GM12878 (cell line): Measurements from ENCODE around the gene ADCY6. TPM values are rescaled to one million over a fixed set of nuclear protein-coding genes. Genes with fewer than 3 reads are reported as not detected.

Experiments
- ATAC-seq: fragments of 200-7000 bp; cut with Tn5 transposase; 3 replicates; pipeline ENCODE4 v1.9.1; 2020; ENCODE audit warnings: mild to moderate bottlenecking, moderate library complexity
- BruUV-seq: library from RNA; stranded (reverse); fragments of 400-500 nt; replicated peaks from 2 replicates; lab custom pipeline; 2021; lab: Mats Ljungman, UMichigan
- CTCF ChIA-PET: fragments of 300-600 bp; sonication (Branson Sonifier 250); formaldehyde crosslinking; extraction: SDS; loops from one replicate; lab custom pipeline; 2021; ENCODE audit warnings: inconsistent platforms; lab: Yijun Ruan, JAX
- POLR2A ChIA-PET: fragments of 350-600 bp; formaldehyde crosslinking; extraction: SDS; loops from one replicate; lab custom pipeline; 2021; ENCODE audit warnings: inconsistent platforms; lab: Charles Lee
- RAD21 ChIA-PET: fragments of 300-600 bp; sonication (Branson Sonifier 250); formaldehyde crosslinking; loops from one replicate; lab custom pipeline; 2023; ENCODE audit warnings: antibody characterized with exemption; ENCODE audit not compliant: unreplicated experiment; lab: Charles Lee
- SMC1A ChIA-PET: fragments of 300-600 bp; sonication (Branson Sonifier 250); formaldehyde crosslinking; loops from one replicate; lab custom pipeline; 2023; ENCODE audit not compliant: unreplicated experiment, uncharacterized antibody; lab: Charles Lee
- DNase-seq: peaks from one replicate; pipeline ENCODE4 v3.0.0-alpha.2; 2011; ENCODE audit warnings: low read depth, low spot score
- FAIRE-seq: peaks from 3 replicates; lab custom pipeline; 2011; peaks lifted over from hg19 to GRCh38; lab: Jason Lieb, UNC
- H2AFZ ChIP-seq: 2 replicates; pipeline ENCODE4 v1.6.0; 2011; ENCODE audit warnings: low read depth, low read length, control low read depth; ENCODE audit not compliant: control insufficient read depth
- H3K27ac ChIP-seq: 2 replicates; pipeline ENCODE4 v1.5.1; 2011; ENCODE audit warnings: control low read depth; ENCODE audit not compliant: control insufficient read depth, insufficient read depth
- H3K27me3 ChIP-seq, 2 experiments: replicated peaks in 1 of 2; 2 replicates each; pipeline versions ENCODE4 v1.6.0 to v1.6.1; 2011; ENCODE audit warnings: low read length in 1 of 2; ENCODE audit not compliant: control insufficient read depth in 2 of 2, insufficient read depth in 2 of 2
- H3K36me3 ChIP-seq, 2 experiments: 2 replicates each; pipeline ENCODE4 v1.5.1; 2011; ENCODE audit warnings: low read length in 1 of 2; ENCODE audit not compliant: control insufficient read depth in 2 of 2, insufficient read depth in 2 of 2
- H3K4me1 ChIP-seq: 2 replicates; pipeline ENCODE4 v1.6.1; 2011; ENCODE audit warnings: mild to moderate bottlenecking, low read length, moderate library complexity, mixed read lengths; ENCODE audit not compliant: control insufficient read depth, insufficient read depth
- H3K4me2 ChIP-seq: 2 replicates; pipeline ENCODE4 v1.6.0; 2011; ENCODE audit warnings: control low read depth; ENCODE audit not compliant: control insufficient read depth, insufficient read depth
- H3K4me3 ChIP-seq: fragments of 200-600 bp; sonication (generic); 2 replicates; pipeline ENCODE4 v1.5.1; 2016
- H3K79me2 ChIP-seq: 2 replicates; pipeline ENCODE4 v1.6.0; 2011; ENCODE audit warnings: low read length; ENCODE audit not compliant: control insufficient read depth, insufficient read depth
- H3K9ac ChIP-seq: 2 replicates; pipeline ENCODE4 v1.8.0; 2011; ENCODE audit warnings: low read length, control low read depth, mixed read lengths; ENCODE audit not compliant: control insufficient read depth, insufficient read depth
- H3K9me3 ChIP-seq: replicated peaks from 3 replicates; pipeline ENCODE4 v1.5.1; 2011; ENCODE audit warnings: mild to moderate bottlenecking, low read length; ENCODE audit not compliant: control insufficient read depth, insufficient read depth
- H4K20me1 ChIP-seq: 2 replicates; pipeline ENCODE4 v1.6.0; 2011; ENCODE audit not compliant: control insufficient read depth, insufficient read depth
- ATF7 ChIP-seq: fragments of 450-650 bp; IDR thresholded peaks from 2 replicates; pipeline ENCODE4 v1.6.1; 2016; ENCODE audit warnings: low read depth, mild to moderate bottlenecking
- CHD2 ChIP-seq: IDR thresholded peaks from 2 replicates; pipeline ENCODE4 v1.6.1; 2011; ENCODE audit warnings: low read depth, low read length, improper control_type of control experiment, borderline replicate concordance
- ESRRA ChIP-seq: IDR thresholded peaks from 2 replicates; pipeline ENCODE4 v1.6.1; 2012; ENCODE audit warnings: mild to moderate bottlenecking, low read length, improper control_type of control experiment
- MTA3 ChIP-seq: IDR thresholded peaks from 2 replicates; pipeline ENCODE4 v1.6.1; 2012; ENCODE audit warnings: low read length, inconsistent platforms, borderline replicate concordance
- NFXL1 ChIP-seq: fragments of 450-650 bp; IDR thresholded peaks from 2 replicates; pipeline ENCODE4 v1.6.1; 2017; ENCODE audit warnings: antibody characterized with exemption, mild to moderate bottlenecking, borderline replicate concordance
- NFYB ChIP-seq: IDR thresholded peaks from 2 replicates; pipeline ENCODE4 v1.6.1; 2011; ENCODE audit warnings: low read depth, mild to moderate bottlenecking, low read length, improper control_type of control experiment, moderate library complexity; ENCODE audit not compliant: insufficient read depth
- SUZ12 ChIP-seq: fragments of 200-600 bp; sonication (generic); IDR thresholded peaks from one replicate; pipeline ENCODE4 v1.6.1; 2018; ENCODE audit warnings: antibody characterized with exemption, mild to moderate bottlenecking; ENCODE audit not compliant: unreplicated experiment
- ZNF384 ChIP-seq: IDR thresholded peaks from 2 replicates; pipeline ENCODE4 v1.6.1; 2012; ENCODE audit warnings: low read depth, mild to moderate bottlenecking, low read length, improper control_type of control experiment, borderline replicate concordance
- WGBS: methylation state at CpG from one replicate; pipeline ENCODE4 v1.1.6; 2016; ENCODE audit warnings: low lambda C conversion rate; ENCODE audit not compliant: insufficient replicate concordance, insufficient coverage; ENCODE audit errors: missing lambda C conversion rate; 5-methylcytosine and 5-hydroxymethylcytosine counted together
- in situ Hi-C: fragments of 300-500 bp; cut with MboI; formaldehyde crosslinking; loops from 9 replicates; pipeline ENCODE4 v1.14.3; 2018; ENCODE audit warnings: mixed read lengths
- intact Hi-C: fragments of 100-400 bp; cut with micrococcal nuclease; formaldehyde crosslinking; loops from one replicate; pipeline ENCODE4 v1.14.2; 2022; ENCODE audit not compliant: unreplicated experiment
- polyA plus RNA-seq, 11 experiments: library from polyadenylated mRNA; depleted of rRNA in 4 of 11; unstranded in 6 of 11; stranded (reverse) in 5 of 11; fragments of >200 nt; fragmentation: Nextera tagmentation in 4 of 11; fragmentation: Illumina TruSeq in 1 of 11; extraction: Ambion mirVana in 4 of 11; extraction: Trizol in 1 of 11; gene quantifications; 1 replicate in 1 of 11; 2 replicates in 10 of 11; pipeline versions ENCODE4 v1.2.1 to v1.2.3, GENCODE V29; 2011 to 2016; ENCODE audit warnings: inconsistent platforms in 2 of 11, missing spikeins in 2 of 11, low read depth in 1 of 11
- total RNA-seq, 4 experiments: library from RNA; depleted of rRNA in 3 of 4; stranded (reverse); fragments of >200 nt in 3 of 4; fragmentation: Illumina TruSeq in 1 of 4; extraction: Trizol in 1 of 4; gene quantifications; 2 replicates each; pipeline versions ENCODE4 v1.2.1 to v1.2.3, GENCODE V29; 2013 to 2021
- TF ChIP-seq, protein P1 (sequence below), 3 experiments: IDR thresholded peaks in 2 of 3; conservative IDR thresholded peaks in 1 of 3; 2 replicates each; pipeline ENCODE4 v1.5.1; 2011; ENCODE audit warnings: low read depth in 3 of 3, low read length in 3 of 3, mild to moderate bottlenecking in 3 of 3, control low read depth in 2 of 3, moderate library complexity in 2 of 3, inconsistent platforms in 1 of 3, mixed read lengths in 1 of 3; ENCODE audit not compliant: control insufficient read depth in 2 of 3, insufficient read depth in 1 of 3; ENCODE audit errors: extremely low read depth in 1 of 3
- TF ChIP-seq, protein P2 (sequence below): fragments of 450-650 bp; formaldehyde crosslinking; IDR thresholded peaks from 2 replicates; pipeline ENCODE4 v1.4.0; 2020; ENCODE audit warnings: mild to moderate bottlenecking, moderate library complexity
- TF ChIP-seq, protein P3 (sequence below): IDR thresholded peaks from 2 replicates; pipeline ENCODE4 v1.6.1; 2011; ENCODE audit warnings: low read depth, low read length, improper control_type of control experiment, borderline replicate concordance
- TF ChIP-seq, protein P4 (sequence below): fragments of 450-650 bp; conservative IDR thresholded peaks from 2 replicates; pipeline ENCODE4 v1.6.1; 2017; ENCODE audit warnings: mild to moderate bottlenecking, moderate library complexity

ADCY6 gene
- total and polyA plus RNA-seq, 10 of the 15 experiments (the other 5 are each of a cell fraction or from before 2014, with no cell fraction given): 0.03 to 2.0 (median 0.14) TPM; not detected in 1

DNA sequence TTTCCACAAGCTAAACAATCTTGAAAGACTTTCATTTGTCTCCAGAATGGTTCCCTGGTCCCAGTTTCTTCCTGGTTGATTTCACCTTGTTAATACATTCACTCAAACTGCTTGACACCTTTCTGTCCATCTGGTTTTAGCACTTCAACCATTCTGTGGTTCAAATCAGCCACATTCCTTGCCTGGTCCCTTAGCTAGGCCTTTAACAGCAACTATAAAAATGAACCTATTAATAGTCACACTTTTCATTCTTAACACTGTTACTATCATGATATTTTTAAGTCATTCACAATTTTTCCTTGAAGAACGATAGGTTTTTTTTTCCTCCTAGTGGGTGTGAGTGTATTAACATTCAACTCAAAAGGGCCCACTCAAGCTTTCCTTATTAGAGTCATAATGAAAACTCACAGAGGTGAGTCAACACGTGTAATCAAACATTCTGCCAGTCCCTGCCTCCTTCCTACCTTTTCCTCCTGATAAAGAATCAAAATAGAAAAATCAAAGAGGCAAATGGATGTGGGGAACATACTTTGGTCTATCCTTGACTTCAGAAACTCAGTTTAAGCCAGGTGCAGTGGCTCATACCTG, 38.0 kb downstream of the ADCY6 start (continued):
- no peak for TF ChIP-seq SUZ12
- no peak for TF ChIP-seq CHD2

DNA sequence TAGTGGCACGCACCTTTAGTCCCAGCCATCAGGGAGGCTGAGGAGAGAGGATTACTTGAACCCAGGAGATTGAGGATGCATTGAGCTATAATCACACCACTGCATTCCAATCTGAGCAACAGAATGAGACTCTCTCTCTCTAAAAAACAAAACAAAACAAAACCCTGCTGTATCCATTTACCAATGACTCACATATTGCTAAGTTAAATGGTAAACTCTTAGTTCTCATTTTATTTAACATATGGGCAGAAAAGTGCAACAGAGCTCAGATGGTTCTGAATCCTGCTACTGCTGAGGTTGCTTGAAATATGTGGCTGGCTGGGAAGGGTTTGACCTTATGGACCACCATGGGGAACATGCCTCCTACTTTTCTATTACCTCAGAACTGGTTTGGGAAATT, 38.7 kb downstream of the ADCY6 start:
- WGBS: 54% methylated on average over 1 of the region's 1 CpG
- no peaks in the 10 kb centered on the region; a peak in 1 of 4 replicates for H3K27me3 ChIP-seq
- no peak for FAIRE-seq
- no peak overlapping the region for H2AFZ ChIP-seq
- H3K4me2 ChIP-seq: no peak overlapping the region
- intact Hi-C loops (no loop called here), in situ Hi-C loops (loop anchor here (5.0 kb wide), 1 partner anchor 47 kb away; no protein-coding TSS in a partner anchor)
- CTCF ChIA-PET: interaction anchor here (0.6 to 15.9 kb wide), 5 partner anchors 13 to 238 kb away, joined by 3 to 405 read pairs (median 4); no protein-coding TSS in a partner anchor
- no peaks in the 10 kb centered on the region for H3K36me3 ChIP-seq
- POLR2A ChIA-PET: no interaction called here
- no peak overlapping the region for H3K27ac ChIP-seq
- RAD21 ChIA-PET: interaction anchor here (1.0 to 1.7 kb wide), 3 partner anchors 11 to 46 kb away, joined by 3 to 14 read pairs (median 3); no protein-coding TSS in a partner anchor
- SMC1A ChIA-PET: interaction anchor here (0.6 to 8.0 kb wide), 3 partner anchors 44 to 552 kb away, joined by 3 to 182 read pairs (median 6); partner anchors contain the start of gene DDX23
- no peak for ATAC-seq
- no peaks in the 10 kb centered on the region for H3K9me3 ChIP-seq
- no peak overlapping the region for H3K4me3 ChIP-seq
- no peak for DNase-seq
- H4K20me1 ChIP-seq: no peaks in the 10 kb centered on the region
- no peaks in the 10 kb centered on the region for H3K79me2 ChIP-seq
- no peaks in the 10 kb centered on the region for H3K4me1 ChIP-seq
- no TSS peak for BruUV-seq
- H3K9ac ChIP-seq: no peak overlapping the region
- TF ChIP-seq, protein P1, sequence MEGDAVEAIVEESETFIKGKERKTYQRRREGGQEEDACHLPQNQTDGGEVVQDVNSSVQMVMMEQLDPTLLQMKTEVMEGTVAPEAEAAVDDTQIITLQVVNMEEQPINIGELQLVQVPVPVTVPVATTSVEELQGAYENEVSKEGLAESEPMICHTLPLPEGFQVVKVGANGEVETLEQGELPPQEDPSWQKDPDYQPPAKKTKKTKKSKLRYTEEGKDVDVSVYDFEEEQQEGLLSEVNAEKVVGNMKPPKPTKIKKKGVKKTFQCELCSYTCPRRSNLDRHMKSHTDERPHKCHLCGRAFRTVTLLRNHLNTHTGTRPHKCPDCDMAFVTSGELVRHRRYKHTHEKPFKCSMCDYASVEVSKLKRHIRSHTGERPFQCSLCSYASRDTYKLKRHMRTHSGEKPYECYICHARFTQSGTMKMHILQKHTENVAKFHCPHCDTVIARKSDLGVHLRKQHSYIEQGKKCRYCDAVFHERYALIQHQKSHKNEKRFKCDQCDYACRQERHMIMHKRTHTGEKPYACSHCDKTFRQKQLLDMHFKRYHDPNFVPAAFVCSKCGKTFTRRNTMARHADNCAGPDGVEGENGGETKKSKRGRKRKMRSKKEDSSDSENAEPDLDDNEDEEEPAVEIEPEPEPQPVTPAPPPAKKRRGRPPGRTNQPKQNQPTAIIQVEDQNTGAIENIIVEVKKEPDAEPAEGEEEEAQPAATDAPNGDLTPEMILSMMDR (IDR thresholded peaks at IDR 0.05 in 2 of 3, conservative IDR thresholded peaks at IDR 0.05 in 1 of 3; ENCODE audit: control insufficient read depth in 2 of 3, extremely low read depth in 1 of 3, insufficient read depth in 1 of 3, low read depth in 3 of 3, low read length in 3 of 3): no peak
- TF ChIP-seq, protein P2, sequence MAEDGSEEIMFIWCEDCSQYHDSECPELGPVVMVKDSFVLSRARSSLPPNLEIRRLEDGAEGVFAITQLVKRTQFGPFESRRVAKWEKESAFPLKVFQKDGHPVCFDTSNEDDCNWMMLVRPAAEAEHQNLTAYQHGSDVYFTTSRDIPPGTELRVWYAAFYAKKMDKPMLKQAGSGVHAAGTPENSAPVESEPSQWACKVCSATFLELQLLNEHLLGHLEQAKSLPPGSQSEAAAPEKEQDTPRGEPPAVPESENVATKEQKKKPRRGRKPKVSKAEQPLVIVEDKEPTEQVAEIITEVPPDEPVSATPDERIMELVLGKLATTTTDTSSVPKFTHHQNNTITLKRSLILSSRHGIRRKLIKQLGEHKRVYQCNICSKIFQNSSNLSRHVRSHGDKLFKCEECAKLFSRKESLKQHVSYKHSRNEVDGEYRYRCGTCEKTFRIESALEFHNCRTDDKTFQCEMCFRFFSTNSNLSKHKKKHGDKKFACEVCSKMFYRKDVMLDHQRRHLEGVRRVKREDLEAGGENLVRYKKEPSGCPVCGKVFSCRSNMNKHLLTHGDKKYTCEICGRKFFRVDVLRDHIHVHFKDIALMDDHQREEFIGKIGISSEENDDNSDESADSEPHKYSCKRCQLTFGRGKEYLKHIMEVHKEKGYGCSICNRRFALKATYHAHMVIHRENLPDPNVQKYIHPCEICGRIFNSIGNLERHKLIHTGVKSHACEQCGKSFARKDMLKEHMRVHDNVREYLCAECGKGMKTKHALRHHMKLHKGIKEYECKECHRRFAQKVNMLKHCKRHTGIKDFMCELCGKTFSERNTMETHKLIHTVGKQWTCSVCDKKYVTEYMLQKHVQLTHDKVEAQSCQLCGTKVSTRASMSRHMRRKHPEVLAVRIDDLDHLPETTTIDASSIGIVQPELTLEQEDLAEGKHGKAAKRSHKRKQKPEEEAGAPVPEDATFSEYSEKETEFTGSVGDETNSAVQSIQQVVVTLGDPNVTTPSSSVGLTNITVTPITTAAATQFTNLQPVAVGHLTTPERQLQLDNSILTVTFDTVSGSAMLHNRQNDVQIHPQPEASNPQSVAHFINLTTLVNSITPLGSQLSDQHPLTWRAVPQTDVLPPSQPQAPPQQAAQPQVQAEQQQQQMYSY (CRISPR knock-in tag): no peak
- TF ChIP-seq NFYB (no peak), ZNF384 (no peak), MTA3 (no peak), ATF7 (no peak), NFXL1 (no peak), ESRRA (no peak)
- TF ChIP-seq, protein P3, sequence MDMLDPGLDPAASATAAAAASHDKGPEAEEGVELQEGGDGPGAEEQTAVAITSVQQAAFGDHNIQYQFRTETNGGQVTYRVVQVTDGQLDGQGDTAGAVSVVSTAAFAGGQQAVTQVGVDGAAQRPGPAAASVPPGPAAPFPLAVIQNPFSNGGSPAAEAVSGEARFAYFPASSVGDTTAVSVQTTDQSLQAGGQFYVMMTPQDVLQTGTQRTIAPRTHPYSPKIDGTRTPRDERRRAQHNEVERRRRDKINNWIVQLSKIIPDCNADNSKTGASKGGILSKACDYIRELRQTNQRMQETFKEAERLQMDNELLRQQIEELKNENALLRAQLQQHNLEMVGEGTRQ: no peak
- TF ChIP-seq, protein P4, sequence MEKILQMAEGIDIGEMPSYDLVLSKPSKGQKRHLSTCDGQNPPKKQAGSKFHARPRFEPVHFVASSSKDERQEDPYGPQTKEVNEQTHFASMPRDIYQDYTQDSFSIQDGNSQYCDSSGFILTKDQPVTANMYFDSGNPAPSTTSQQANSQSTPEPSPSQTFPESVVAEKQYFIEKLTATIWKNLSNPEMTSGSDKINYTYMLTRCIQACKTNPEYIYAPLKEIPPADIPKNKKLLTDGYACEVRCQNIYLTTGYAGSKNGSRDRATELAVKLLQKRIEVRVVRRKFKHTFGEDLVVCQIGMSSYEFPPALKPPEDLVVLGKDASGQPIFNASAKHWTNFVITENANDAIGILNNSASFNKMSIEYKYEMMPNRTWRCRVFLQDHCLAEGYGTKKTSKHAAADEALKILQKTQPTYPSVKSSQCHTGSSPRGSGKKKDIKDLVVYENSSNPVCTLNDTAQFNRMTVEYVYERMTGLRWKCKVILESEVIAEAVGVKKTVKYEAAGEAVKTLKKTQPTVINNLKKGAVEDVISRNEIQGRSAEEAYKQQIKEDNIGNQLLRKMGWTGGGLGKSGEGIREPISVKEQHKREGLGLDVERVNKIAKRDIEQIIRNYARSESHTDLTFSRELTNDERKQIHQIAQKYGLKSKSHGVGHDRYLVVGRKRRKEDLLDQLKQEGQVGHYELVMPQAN: no peak
